Measurements from ENCODE around the gene SWAP70. TPM values are rescaled to one million over a fixed set of nuclear protein-coding genes. Genes with fewer than 3 reads are reported as not detected.
A peak's percentile ranks its signal among the peaks of the same experiment; 100 is the strongest.

Gene SWAP70
- total and polyA plus RNA-seq, 9 of the 15 experiments (the other 6 are each of a cell fraction or from before 2014, with no cell fraction given) = 1.7 to 4.9 (median 3.9) TPM

- peaks cover 7 to 29% of the 10 kb centered on the region in 2 experiments; a peak in 2 of 5 replicates for H3K4me1 ChIP-seq (replicated peaks in 1 of 2; ENCODE audit: control insufficient read depth in 2 of 2, insufficient read depth in 2 of 2, low read length in 2 of 2)
- no peak overlapping the region for H3K4me2 ChIP-seq (ENCODE audit: insufficient read depth, low read length)
- no peaks in the 10 kb centered on the region for H3K9me3 ChIP-seq (replicated peaks; ENCODE audit: control insufficient read depth, insufficient read depth, low read depth, low read length)
- H3K36me3 ChIP-seq (ENCODE audit: control insufficient read depth, insufficient read depth, low read length) = no peaks in the 10 kb centered on the region
- DNase-seq (ENCODE audit: extremely low read depth in 1 of 4, low spot score in 3 of 4) (peak in 1 of 4 experiments; percentile 48), ATAC-seq (peak; percentile 50), FAIRE-seq (no peak)
- no peak overlapping the region for H3K9ac ChIP-seq (ENCODE audit: insufficient read depth in 1 of 2, low read depth in 2 of 2, low read length in 2 of 2)
- H3K79me2 ChIP-seq (ENCODE audit: control insufficient read depth, insufficient read depth, low read length) = no peaks in the 10 kb centered on the region
- in situ Hi-C loops (cut with MboI) (no loop called here), intact Hi-C loops (cut with micrococcal nuclease) (no loop called here)
- WGBS (ENCODE audit: insufficient coverage, low coverage, missing lambda C conversion rate) = 5% methylated on average over 3 of the region's 3 CpGs
- no peak overlapping the region for H3K4me3 ChIP-seq
- BruUV-seq (replicated peaks) = no TSS peak
- H4K20me1 ChIP-seq (replicated peaks; ENCODE audit: control insufficient read depth, insufficient read depth, low read length) = no peaks in the 10 kb centered on the region
- no peaks in the 10 kb centered on the region for H3K9me1 ChIP-seq (ENCODE audit: control insufficient read depth, insufficient read depth, low read length)
- no peak overlapping the region for H2AFZ ChIP-seq (ENCODE audit: low read depth, low read length)
- H3K27ac ChIP-seq (ENCODE audit: extremely low read depth, low read depth, low read length) = no peak overlapping the region
- ChIA-PET CTCF (ENCODE audit: low intra/inter-chr PET ratio) (no interaction called here), POLR2A (interaction anchor here (0.7 to 1.4 kb wide), 3 partner anchors 10 to 32 kb away, joined by 3 to 5 read pairs (median 4); no protein-coding TSS in a partner anchor)
- no peaks in the 10 kb centered on the region for H3K27me3 ChIP-seq (ENCODE audit: control insufficient read depth in 2 of 2, insufficient read depth in 2 of 2, low read length in 2 of 2)
- TF ChIP-seq ZNF444 (CRISPR knock-in tag; IDR thresholded peaks at IDR 0.05) (no peak), ELF4 (CRISPR knock-in tag; IDR thresholded peaks at IDR 0.05) (no peak), ZNF165 (CRISPR knock-in tag; IDR thresholded peaks at IDR 0.05; ENCODE audit: borderline replicate concordance) (no peak), DACH1 (IDR thresholded peaks at IDR 0.05; ENCODE audit: partially characterized antibody) (no peak), SMARCA4 (IDR thresholded peaks at IDR 0.05) (peak; percentile 34; the same call in 1 of the 2 replicates), PKNOX1 (IDR thresholded peaks at IDR 0.05) (peak; percentile 87), SMARCE1 (IDR thresholded peaks at IDR 0.05) (no peak), TSHZ1 (CRISPR knock-in tag; IDR thresholded peaks at IDR 0.05) (no peak), ZNF512 (tag; IDR thresholded peaks at IDR 0.05) (no peak), RUNX1 (IDR thresholded peaks at IDR 0.05; ENCODE audit: low read depth) (no peak), ZNF41 (CRISPR knock-in tag; conservative IDR thresholded peaks at IDR 0.05) (no peak), DPF2 (IDR thresholded peaks at IDR 0.05) (peak; percentile 40; the same call in 1 of the 2 replicates), ARID3A (IDR thresholded peaks at IDR 0.05; ENCODE audit: borderline replicate concordance, low read depth, low read length) (0 out of 2 replicates have a peak, but pooled peaks have one; percentile 20), BHLHE40 (IDR thresholded peaks at IDR 0.05; ENCODE audit: low read length) (no peak), RCOR1 (IDR thresholded peaks at IDR 0.05; ENCODE audit: borderline replicate concordance in 1 of 2, low read depth in 2 of 2, low read length in 2 of 2) (peak in 1 of 2 experiments; percentile 87; a peak in 2 of 4 replicates), NFE2 (IDR thresholded peaks at IDR 0.05; ENCODE audit: low read depth) (peak; percentile 18; the same call in 1 of the 2 replicates)
Observed at GRCh38 chr11:9790703-9791102, 126.8 kb downstream of the SWAP70 start.

All from K562 (cell line).